ENCODE measurements around the gene NDUFC2.

The NDUFC2 gene

GRCh38 chr11:78039919-78040671 is 39.6 kb downstream of the NDUFC2 start:
- intact Hi-C loops (cut with DNase I; ENCODE audit: low total_unique reads) = no loop called here
- TF ChIP-seq CTCF (IDR thresholded peaks at IDR 0.05) = no peak
- Histone ChIP-seq H3K4me1 (peaks cover 0 to 34% (median 14%) of the 10 kb centered on the region in 4 donors), H3K27me3 (no peaks in the 10 kb centered on the region), H3K9me3 (no peaks in the 10 kb centered on the region), H3K4me3 (peak overlapping the region; percentile 24 to 37), H3K36me3 (no peaks in the 10 kb centered on the region), H3K27ac (peak overlapping the region; percentile 72 to 84)
- peak; percentile 62 to 79 for DNase-seq

GRCh38 chr11:78039391-78039918 is 40.2 kb downstream of the NDUFC2 start:
- Histone ChIP-seq H3K4me3 (no peak overlapping the region), H3K4me1 (peaks cover 0 to 32% (median 14%) of the 10 kb centered on the region in 4 donors), H3K27ac (peak overlapping the region; percentile 72 to 84), H3K36me3 (no peaks in the 10 kb centered on the region), H3K27me3 (no peaks in the 10 kb centered on the region), H3K9me3 (no peaks in the 10 kb centered on the region)
- no peak for TF ChIP-seq CTCF (IDR thresholded peaks at IDR 0.05)
- no peak for DNase-seq
- intact Hi-C loops (cut with DNase I; ENCODE audit: low total_unique reads) = no loop called here

GRCh38 chr11:78038697-78039313 is 40.9 kb downstream of the NDUFC2 start:
- no peak for DNase-seq
- H3K36me3 ChIP-seq = no peaks in the 10 kb centered on the region
- no peak overlapping the region for H3K4me3 ChIP-seq
- no peak for TF ChIP-seq CTCF (IDR thresholded peaks at IDR 0.05)
- H3K4me1 ChIP-seq = peaks cover 0 to 32% (median 14%) of the 10 kb centered on the region in 4 donors
- no peaks in the 10 kb centered on the region for H3K27me3 ChIP-seq
- intact Hi-C loops (cut with DNase I; ENCODE audit: low total_unique reads) = no loop called here
- H3K9me3 ChIP-seq = no peaks in the 10 kb centered on the region
- peak overlapping the region in 1 of 2 donors; percentile 84 for H3K27ac ChIP-seq

- intact Hi-C loops (cut with DNase I; ENCODE audit: low total_unique reads) = no loop called here
- no peak for TF ChIP-seq CTCF (IDR thresholded peaks at IDR 0.05)
- H3K27ac ChIP-seq = no peak overlapping the region
Observed at GRCh38 chr11:78037825-78038620, 41.6 kb downstream of the NDUFC2 start.

GRCh38 chr11:78037056-78037455 is 42.6 kb downstream of the NDUFC2 start:
- Histone ChIP-seq H3K27ac (no peak overlapping the region), H3K9me3 (no peaks in the 10 kb centered on the region), H3K4me1 (peaks cover 0 to 34% (median 14%) of the 10 kb centered on the region in 4 donors), H3K4me3 (no peak overlapping the region), H3K27me3 (no peaks in the 10 kb centered on the region), H3K36me3 (no peaks in the 10 kb centered on the region)
- TF ChIP-seq CTCF (IDR thresholded peaks at IDR 0.05) = no peak
- intact Hi-C loops (cut with DNase I; ENCODE audit: low total_unique reads) = no loop called here
- no peak for DNase-seq

More at GRCh38 chr11:78037825-78038620, 41.6 kb downstream of the NDUFC2 start:
- Histone ChIP-seq H3K36me3 (no peaks in the 10 kb centered on the region), H3K4me1 (peaks cover 0 to 32% (median 14%) of the 10 kb centered on the region in 4 donors), H3K9me3 (no peaks in the 10 kb centered on the region), H3K27me3 (no peaks in the 10 kb centered on the region), H3K4me3 (no peak overlapping the region)
- no peak for DNase-seq
